ENCODE data around the gene PHTF2. TPM values are rescaled to one million over a fixed set of nuclear protein-coding genes. Genes with fewer than 3 reads are reported as not detected.

PHTF2 gene
- total and polyA plus RNA-seq, 2 of the 4 experiments (the other 2 are of a cell fraction) = 28.3 to 69.9 TPM

DNA sequence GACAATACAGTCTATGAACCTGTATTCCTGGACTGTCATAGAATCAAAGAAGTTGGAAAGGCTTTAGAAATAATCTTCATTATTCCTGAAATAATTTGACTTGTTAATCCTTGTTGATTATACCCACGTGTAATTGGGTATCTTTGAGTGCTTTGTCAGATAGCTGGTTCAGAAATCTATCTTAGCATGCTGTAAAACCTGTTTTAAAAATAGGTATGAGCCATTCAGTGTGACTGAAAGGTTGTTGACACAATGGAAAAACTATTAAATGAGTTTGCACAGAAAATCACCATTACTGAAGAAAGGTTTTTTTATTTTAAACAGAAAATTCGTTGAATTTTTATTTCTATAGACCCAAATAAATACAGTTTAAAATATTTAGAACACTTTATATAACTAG is 38.7 kb downstream of the PHTF2 start:
- dilution Hi-C loops (cut with HindIII; ENCODE audit: low sequenced_read_pairs, unreplicated experiment) (no loop called here), intact Hi-C loops (cut with micrococcal nuclease) (no loop called here), in situ Hi-C loops (cut with MboI; ENCODE audit: low sequenced_read_pairs) (no loop called here)
- Histone ChIP-seq H3K27me3 (ENCODE audit: control insufficient read depth, insufficient read depth, low read length) (no peaks in the 10 kb centered on the region), H4K91ac (ENCODE audit: insufficient read depth, low read depth, low read length) (no peak overlapping the region), H3K9me3 (ENCODE audit: control insufficient read depth, insufficient read depth, low read length) (no peaks in the 10 kb centered on the region), H4K8ac (ENCODE audit: low read depth in 2 of 2, low read length in 2 of 2) (no peak overlapping the region), H2AK9ac (replicated peaks; ENCODE audit: low read depth, low read length, poor library complexity) (no peak overlapping the region), H2BK5ac (ENCODE audit: low read depth, low read length, poor library complexity, severe bottlenecking) (no peak overlapping the region), H3K9ac (ENCODE audit: low read depth, low read length) (no peak overlapping the region), H4K20me1 (ENCODE audit: insufficient read depth, low read length) (peaks cover 4% of the 10 kb centered on the region; the same call in 1 of the 2 replicates), H3K56ac (ENCODE audit: extremely low read depth, insufficient read depth, low read length) (no peak overlapping the region), H2BK120ac (ENCODE audit: low read depth, low read length) (no peak overlapping the region), H3K36me3 (ENCODE audit: control insufficient read depth, insufficient read depth, low read length) (no peaks in the 10 kb centered on the region), H2BK15ac (ENCODE audit: low read depth, low read length) (no peak overlapping the region), H3K4me3 (ENCODE audit: insufficient read depth, low read depth, low read length) (no peak overlapping the region), H3K27ac (ENCODE audit: insufficient read depth, low read length) (no peak overlapping the region), H2AK5ac (ENCODE audit: low read depth, low read length) (no peak overlapping the region), H3K23ac (ENCODE audit: low read depth, low read length) (no peak overlapping the region), H3K18ac (ENCODE audit: low read depth, low read length) (no peak overlapping the region), H4K5ac (ENCODE audit: low read depth, low read length) (no peak overlapping the region), H3K4me2 (ENCODE audit: low read depth, low read length) (no peak overlapping the region), H3K9me1 (ENCODE audit: insufficient read depth, low read length) (0 out of 2 replicates have a peak, but pooled peaks cover 4% of the 10 kb centered on the region), H2BK20ac (ENCODE audit: low read depth, low read length) (no peak overlapping the region), H3K4ac (ENCODE audit: low read depth, low read length) (no peak overlapping the region), H3K14ac (replicated peaks; ENCODE audit: low read depth, low read length) (no peak overlapping the region), H3K79me1 (ENCODE audit: low read depth in 1 of 2, low read length in 2 of 2) (peaks cover 15 to 48% of the 10 kb centered on the region in 2 experiments; a peak in 3 of 4 replicates), H2AFZ (replicated peaks; ENCODE audit: low read length, poor library complexity) (no peak overlapping the region), H3K4me1 (ENCODE audit: control insufficient read depth, insufficient read depth, low read length) (peaks cover 10% of the 10 kb centered on the region)
- TF ChIP-seq POLR2A (IDR thresholded peaks at IDR 0.05; ENCODE audit: low read depth, low read length) = no peak
- no peak for TF ChIP-seq BHLHE40 (IDR thresholded peaks at IDR 0.05; ENCODE audit: low read depth, low read length)
- no peak for TF ChIP-seq CEBPB (IDR thresholded peaks at IDR 0.05; ENCODE audit: low read depth, low read length)
- TF ChIP-seq MAZ (IDR thresholded peaks at IDR 0.05; ENCODE audit: borderline replicate concordance, low read depth, low read length) = no peak
- TF ChIP-seq NFE2L2 (IDR thresholded peaks at IDR 0.05; ENCODE audit: low read depth, low read length) = no peak
- no peak for TF ChIP-seq MXI1 (IDR thresholded peaks at IDR 0.05; ENCODE audit: borderline replicate concordance, low read depth, low read length)
- TF ChIP-seq CHD1 (IDR thresholded peaks at IDR 0.05; ENCODE audit: low read depth, low read length) = no peak
- TF ChIP-seq, protein P1, sequence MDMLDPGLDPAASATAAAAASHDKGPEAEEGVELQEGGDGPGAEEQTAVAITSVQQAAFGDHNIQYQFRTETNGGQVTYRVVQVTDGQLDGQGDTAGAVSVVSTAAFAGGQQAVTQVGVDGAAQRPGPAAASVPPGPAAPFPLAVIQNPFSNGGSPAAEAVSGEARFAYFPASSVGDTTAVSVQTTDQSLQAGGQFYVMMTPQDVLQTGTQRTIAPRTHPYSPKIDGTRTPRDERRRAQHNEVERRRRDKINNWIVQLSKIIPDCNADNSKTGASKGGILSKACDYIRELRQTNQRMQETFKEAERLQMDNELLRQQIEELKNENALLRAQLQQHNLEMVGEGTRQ (IDR thresholded peaks at IDR 0.05; ENCODE audit: low read depth, low read length) = no peak
- no peak for TF ChIP-seq RAD21 (IDR thresholded peaks at IDR 0.05; ENCODE audit: low read length)
- TF ChIP-seq RFX5 (IDR thresholded peaks at IDR 0.05; ENCODE audit: low read depth, low read length) = no peak
- TF ChIP-seq RCOR1 (IDR thresholded peaks at IDR 0.05; ENCODE audit: insufficient replicate concordance, low read length) = no peak
- TF ChIP-seq, protein P2, sequence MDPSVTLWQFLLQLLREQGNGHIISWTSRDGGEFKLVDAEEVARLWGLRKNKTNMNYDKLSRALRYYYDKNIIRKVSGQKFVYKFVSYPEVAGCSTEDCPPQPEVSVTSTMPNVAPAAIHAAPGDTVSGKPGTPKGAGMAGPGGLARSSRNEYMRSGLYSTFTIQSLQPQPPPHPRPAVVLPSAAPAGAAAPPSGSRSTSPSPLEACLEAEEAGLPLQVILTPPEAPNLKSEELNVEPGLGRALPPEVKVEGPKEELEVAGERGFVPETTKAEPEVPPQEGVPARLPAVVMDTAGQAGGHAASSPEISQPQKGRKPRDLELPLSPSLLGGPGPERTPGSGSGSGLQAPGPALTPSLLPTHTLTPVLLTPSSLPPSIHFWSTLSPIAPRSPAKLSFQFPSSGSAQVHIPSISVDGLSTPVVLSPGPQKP (IDR thresholded peaks at IDR 0.05; ENCODE audit: borderline replicate concordance, low read depth, low read length) = no peak
- TF ChIP-seq, protein P3, sequence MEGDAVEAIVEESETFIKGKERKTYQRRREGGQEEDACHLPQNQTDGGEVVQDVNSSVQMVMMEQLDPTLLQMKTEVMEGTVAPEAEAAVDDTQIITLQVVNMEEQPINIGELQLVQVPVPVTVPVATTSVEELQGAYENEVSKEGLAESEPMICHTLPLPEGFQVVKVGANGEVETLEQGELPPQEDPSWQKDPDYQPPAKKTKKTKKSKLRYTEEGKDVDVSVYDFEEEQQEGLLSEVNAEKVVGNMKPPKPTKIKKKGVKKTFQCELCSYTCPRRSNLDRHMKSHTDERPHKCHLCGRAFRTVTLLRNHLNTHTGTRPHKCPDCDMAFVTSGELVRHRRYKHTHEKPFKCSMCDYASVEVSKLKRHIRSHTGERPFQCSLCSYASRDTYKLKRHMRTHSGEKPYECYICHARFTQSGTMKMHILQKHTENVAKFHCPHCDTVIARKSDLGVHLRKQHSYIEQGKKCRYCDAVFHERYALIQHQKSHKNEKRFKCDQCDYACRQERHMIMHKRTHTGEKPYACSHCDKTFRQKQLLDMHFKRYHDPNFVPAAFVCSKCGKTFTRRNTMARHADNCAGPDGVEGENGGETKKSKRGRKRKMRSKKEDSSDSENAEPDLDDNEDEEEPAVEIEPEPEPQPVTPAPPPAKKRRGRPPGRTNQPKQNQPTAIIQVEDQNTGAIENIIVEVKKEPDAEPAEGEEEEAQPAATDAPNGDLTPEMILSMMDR (conservative IDR thresholded peaks at IDR 0.05; ENCODE audit: low read depth, low read length) = no peak
- TF ChIP-seq SMC3 (IDR thresholded peaks at IDR 0.05; ENCODE audit: low read depth, low read length) = no peak
- no peak for TF ChIP-seq FOS (IDR thresholded peaks at IDR 0.05; ENCODE audit: low read depth, low read length)
- no peak for TF ChIP-seq MAFK (IDR thresholded peaks at IDR 0.05; ENCODE audit: low read depth, low read length)
- CTCF ChIA-PET = interaction anchor here (0.8 kb wide), 1 partner anchor 39 kb away, joined by 3 read pairs; the partner anchor contains the start of genes PHTF2 and TMEM60
- DNase-seq = no peak
- POLR2A ChIA-PET (ENCODE audit: unreplicated experiment) = interaction anchor here (0.6 kb wide), 1 partner anchor 96 kb away, joined by 6 read pairs; no protein-coding TSS in a partner anchor
- WGBS, 2 experiments (ENCODE audit: extremely low coverage in 2 of 2, insufficient read length in 1 of 2) = no CpG with 5 or more reads among the region's 2 CpGs
- no peak for ATAC-seq (ENCODE audit: low read depth)
- no TSS peak for BruUV-seq (replicated peaks)

All from IMR-90 (cell line).